Stimulated activated CD8-positive, alpha-beta memory T cell treated with anti-CD3 and anti-CD28 coated beads, Interleukin-7, amount 100 ng/mL, for 1 hour (primary cell): ENCODE measurements around the gene TLR6.
"Not testable (repeated sequence)": the region's sequence is repeated elsewhere in the genome, so short reads cannot be mapped to it uniquely, and the experiment has no call there.

Source experiments
- DNase-seq, 2 donors: peaks; one replicate each; pipeline ENCODE4 v3.0.0-alpha.2; 2020; ENCODE audit warnings: low read depth in 2 of 2

Gene TLR6

GRCh38 chr4:38785041-38785790 lies 71.4 kb downstream of the TLR6 start:
- no peak for DNase-seq

- DNase-seq, result no peak
Measured at GRCh38 chr4:38784141-38784540, 72.5 kb downstream of the TLR6 start.

GRCh38 chr4:38783109-38783460 lies 73.5 kb downstream of the TLR6 start:
- no peak for DNase-seq

- no peak for DNase-seq
Measured at GRCh38 chr4:38782452-38783108, 74.0 kb downstream of the TLR6 start, which contains the start of gene TLR10. Gene TLR10 (minus strand): TSS chr4:38782990. CDS start chr4:38775590, 7,400 bp downstream.

GRCh38 chr4:38781854-38782261 lies 74.8 kb downstream of the TLR6 start:
- DNase-seq, result no peak

- DNase-seq, result no peak
Measured at GRCh38 chr4:38780833-38781484, 75.7 kb downstream of the TLR6 start.

GRCh38 chr4:38779790-38780189 lies 76.8 kb downstream of the TLR6 start:
- DNase-seq, result no peak

- DNase-seq, result not testable (repeated sequence)
Measured at GRCh38 chr4:38777925-38778324, 78.7 kb downstream of the TLR6 start.

- DNase-seq, result no peak
Measured at GRCh38 chr4:38775326-38775725, 81.3 kb downstream of the TLR6 start.

GRCh38 chr4:38774181-38774955 lies 82.2 kb downstream of the TLR6 start:
- no peak for DNase-seq
